D721Med (cell line): ENCODE measurements around the gene MAP1A.
"Not testable (repeated sequence)": the region's sequence is repeated elsewhere in the genome, so short reads cannot be mapped to it uniquely, and the experiment has no call there.

Experiments used
- DNase-seq: peaks from one replicate; pipeline ENCODE4 v3.0.0; 2011; ENCODE audit warnings: low spot score; ENCODE audit not compliant: insufficient read length
- FAIRE-seq: peaks from 2 replicates; lab custom pipeline; 2011; peaks lifted over from hg19 to GRCh38; lab: Jason Lieb, UNC
- CTCF ChIP-seq: IDR thresholded peaks from 2 replicates; pipeline ENCODE4 v1.5.1; 2012; ENCODE audit warnings: mild to moderate bottlenecking, control low read depth; ENCODE audit not compliant: insufficient read depth; ENCODE audit errors: missing control alignments

Gene MAP1A

DNA sequence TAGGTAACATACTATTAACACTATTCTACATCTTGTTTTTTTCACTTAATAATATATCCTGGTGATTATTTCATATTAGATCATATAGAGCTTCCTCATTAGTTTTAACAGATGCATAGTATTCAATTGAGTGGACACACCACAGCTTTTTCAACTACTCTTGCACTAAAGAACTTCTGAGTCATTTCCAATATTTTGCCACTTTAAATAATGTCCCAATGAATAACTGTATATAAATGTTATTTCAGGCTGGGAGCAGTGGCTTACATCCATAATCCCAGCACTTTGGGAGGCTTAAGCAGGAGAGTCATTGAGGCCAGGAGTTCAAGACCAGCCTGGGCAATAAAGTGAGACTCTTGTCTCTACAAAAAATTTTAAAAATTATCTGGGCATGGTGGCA lies 26.9 kb downstream of the MAP1A start:
- DNase-seq (no peak), FAIRE-seq (no peak)
- no peak for TF ChIP-seq CTCF

DNA sequence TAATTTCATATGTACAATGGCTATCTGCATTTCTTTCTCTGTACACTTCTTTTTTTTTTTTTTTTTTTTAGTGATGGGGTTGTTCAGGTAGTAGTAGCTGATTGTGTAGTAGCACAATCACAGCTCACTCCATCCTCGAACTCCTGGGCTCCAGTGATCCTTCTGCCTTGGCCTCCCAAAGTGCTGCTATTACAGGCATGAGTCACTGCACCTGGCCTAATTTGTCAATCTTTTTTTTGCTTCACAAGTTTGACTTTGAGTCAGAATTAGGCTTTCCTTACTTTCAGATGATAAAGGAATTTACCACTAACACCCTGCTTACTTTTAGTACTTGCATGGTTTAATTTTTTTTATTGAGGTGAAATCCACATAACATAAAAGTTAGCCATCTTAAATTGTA lies 28.0 kb downstream of the MAP1A start:
- DNase-seq (no peak), FAIRE-seq (no peak)
- TF ChIP-seq CTCF, result no peak

DNA sequence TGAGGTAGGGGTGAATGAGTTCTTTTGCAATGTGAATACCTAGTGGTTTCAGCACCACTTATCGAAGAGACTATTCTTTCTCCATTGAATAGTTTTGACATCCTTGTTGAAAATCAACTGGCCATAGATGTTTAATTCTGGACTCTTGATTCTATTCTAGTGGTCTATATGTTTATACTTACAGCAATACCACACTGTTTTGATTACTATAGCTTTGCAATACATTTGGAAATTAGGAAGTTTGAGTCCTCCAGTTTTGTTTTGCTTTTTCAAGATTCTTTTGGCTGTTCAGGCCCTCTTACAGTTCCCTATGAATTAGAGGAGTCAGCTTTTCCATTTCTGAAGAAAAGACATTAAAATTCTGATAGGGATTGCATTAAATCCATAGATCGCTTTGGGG lies 30.1 kb downstream of the MAP1A start:
- no peak for TF ChIP-seq CTCF
- DNase-seq (no peak), FAIRE-seq (no peak)

- FAIRE-seq (no peak), DNase-seq (no peak)
- no peak for TF ChIP-seq CTCF
These were observed 33.3 kb downstream of the MAP1A start for GRCh38 chr15:43550527-43551363.

- DNase-seq (no peak), FAIRE-seq (no peak)
- no peak for TF ChIP-seq CTCF
These were observed 34.8 kb downstream of the MAP1A start for GRCh38 chr15:43552256-43552655.

- FAIRE-seq (no peak), DNase-seq (no peak)
- TF ChIP-seq CTCF, result no peak
These were observed 35.6 kb downstream of the MAP1A start for GRCh38 chr15:43552986-43553385.

- not testable (repeated sequence) for FAIRE-seq, DNase-seq
These were observed 45.3 kb downstream of the MAP1A start for GRCh38 chr15:43562753-43563152.

- FAIRE-seq, DNase-seq: not testable (repeated sequence)
These were observed 46.4 kb downstream of the MAP1A start for GRCh38 chr15:43563793-43564192.

DNA sequence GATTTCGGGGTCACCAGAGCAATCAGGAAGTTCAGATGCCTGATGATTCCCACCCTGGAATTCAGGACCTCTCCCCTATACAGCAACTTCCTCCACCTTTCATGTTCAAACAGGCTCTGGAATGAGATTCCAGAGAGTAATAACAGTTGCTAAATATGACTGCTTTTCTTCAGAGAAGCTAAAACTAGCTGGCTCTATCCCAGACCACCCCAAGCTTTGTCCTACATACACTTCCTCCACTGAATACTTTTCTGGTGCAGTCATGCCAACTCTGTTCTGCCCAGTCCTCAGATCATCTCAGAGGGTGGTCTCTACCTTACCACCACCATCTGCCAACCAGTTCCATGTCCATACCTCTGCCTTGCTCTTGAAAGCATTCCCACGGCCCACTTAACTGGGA lies 49.2 kb downstream of the MAP1A start:
- not testable (repeated sequence) for DNase-seq, FAIRE-seq

DNA sequence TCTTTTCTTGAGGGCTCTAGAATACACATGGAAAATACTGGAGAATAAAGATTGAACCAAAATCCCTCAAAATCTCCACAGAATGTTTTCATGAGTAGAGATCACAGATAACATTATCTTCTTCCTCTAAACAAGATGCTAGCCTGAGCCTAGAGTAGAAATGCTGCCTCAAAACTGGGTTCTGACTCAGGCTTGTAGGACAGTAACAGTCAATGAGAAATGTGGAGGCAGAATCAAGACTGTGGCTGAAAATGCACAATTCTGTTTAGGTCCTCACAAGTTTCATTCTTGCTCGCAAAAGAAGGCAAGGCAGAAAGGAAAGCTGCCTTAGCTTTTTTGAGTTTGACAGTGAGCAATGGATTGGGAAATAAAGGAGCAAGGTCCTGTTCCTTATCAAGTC lies 57.2 kb downstream of the MAP1A start:
- FAIRE-seq, DNase-seq: not testable (repeated sequence)
